Stomach (tissue), 9 donors: ENCODE results near the gene ARHGAP24. TPM values are rescaled to one million over a fixed set of nuclear protein-coding genes. Genes with fewer than 3 reads are reported as not detected.

Experiments used
- DNase-seq, 2 donors: peaks; one replicate each; pipeline versions ENCODE4 v3.0.0 to v3.0.0-alpha.2; 2013 to 2019
- H3K27ac ChIP-seq, 5 donors: fragments of 200-600 bp in 4 of 5; sonication (generic) in 4 of 5; one replicate each; pipeline ENCODE4 v1.5.1; 2013 to 2019; ENCODE audit warnings: mild to moderate bottlenecking in 1 of 5, moderate library complexity in 1 of 5
- H3K27me3 ChIP-seq, 3 donors: fragments of 200-600 bp; sonication (generic); one replicate each; pipeline ENCODE4 v1.5.1; 2017 to 2019; ENCODE audit warnings: mixed run types in 1 of 3
- H3K36me3 ChIP-seq, 4 donors: fragments of 200-600 bp; sonication (generic); 1 replicate in 3 of 4; 2 replicates in 1 of 4; pipeline ENCODE4 v1.5.1; 2016 to 2019
- H3K4me1 ChIP-seq, 4 donors: fragments of 200-600 bp; sonication (generic); one replicate each; pipeline ENCODE4 v1.5.1; 2016 to 2019
- H3K4me3 ChIP-seq, 4 donors: fragments of 200-600 bp; sonication (generic) in 3 of 4; one replicate each; pipeline ENCODE4 v1.5.1; 2016 to 2019; ENCODE audit warnings: mild to moderate bottlenecking in 1 of 4
- H3K9me3 ChIP-seq, 4 donors: fragments of 200-600 bp; sonication (generic); one replicate each; pipeline ENCODE4 v1.5.1; 2016 to 2019
- EP300 ChIP-seq: sonication (generic); formaldehyde crosslinking; IDR thresholded peaks from one replicate; pipeline ENCODE4 v1.6.1; 2017; ENCODE audit warnings: antibody characterized with exemption
- POLR2A ChIP-seq, 4 donors: fragments of 450-650 bp; IDR thresholded peaks; one replicate each; pipeline ENCODE4 v1.6.1; 2016; ENCODE audit warnings: antibody characterized with exemption in 4 of 4, control low read depth in 2 of 4, mild to moderate bottlenecking in 1 of 4, moderate library complexity in 1 of 4
- POLR2AphosphoS5 ChIP-seq, 3 donors: sonication (generic); formaldehyde crosslinking; IDR thresholded peaks; one replicate each; pipeline ENCODE4 v1.6.1; 2016; ENCODE audit warnings: antibody characterized with exemption in 3 of 3
- WGBS, 5 donors: extraction: QIAGEN DNeasy Blood & Tissue Kit in 3 of 5; methylation state at CpG; one replicate each; pipeline versions ENCODE4 v1.1.5 to v1.1.7; 2013 to 2018; 5-methylcytosine and 5-hydroxymethylcytosine counted together
- intact Hi-C: fragments of 100-400 bp; cut with DNase I; formaldehyde crosslinking; loops from one replicate; pipeline ENCODE4 v1.15.1; 2023; ENCODE audit warnings: low total_unique reads
- polyA plus RNA-seq, 3 donors: library from polyadenylated mRNA; stranded (reverse); fragments of 200-250 nt; gene quantifications; one replicate each; pipeline ENCODE4 v1.2.3, GENCODE V29; 2013
- total RNA-seq, 5 donors: library from RNA; depleted of rRNA; stranded (reverse); fragments of >200 nt; gene quantifications; one replicate each; pipeline versions ENCODE4 v1.1.0 to v1.2.3, GENCODE V29; 2014 to 2016
- TF ChIP-seq, protein P1 (sequence below), 7 experiments: fragments of 450-650 bp in 4 of 7; fragments of 200-600 bp in 3 of 7; sonication (generic) in 3 of 7; IDR thresholded peaks; one replicate each; pipeline ENCODE4 v1.5.1; 2016 to 2019; ENCODE audit warnings: antibody characterized with exemption in 7 of 7, control low read depth in 2 of 7, mild to moderate bottlenecking in 1 of 7
- donor health status: healthy with polysubstance abuse.
- donor health status: Bipolar disorder and iron deficiency.
- donor health status: healthy.

Gene ARHGAP24
- total and polyA plus RNA-seq, 8 donors: 6.4 to 152 (median 33.5) TPM

DNA sequence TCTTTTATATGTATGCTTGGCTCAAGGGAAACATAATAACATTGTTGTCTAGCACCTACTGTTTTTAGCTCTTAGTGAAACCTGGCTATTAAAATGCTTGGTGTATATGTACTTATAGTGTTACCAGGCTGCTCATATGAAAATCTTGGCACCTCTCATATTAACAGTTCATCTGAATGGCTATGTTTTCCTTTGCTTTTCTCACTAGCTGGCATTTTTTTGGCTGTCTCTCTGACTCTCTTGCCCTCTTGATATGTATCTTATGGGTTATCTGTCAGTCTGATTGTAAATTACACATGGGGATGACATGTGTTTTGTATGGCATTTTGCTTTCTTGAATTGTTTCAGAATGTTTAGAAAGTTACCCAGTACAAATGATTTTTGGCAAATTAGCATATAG is 158.0 kb downstream of the ARHGAP24 start:
- Histone ChIP-seq H3K27ac (no peak overlapping the region), H3K9me3 (peaks cover 0 to 16% (median 5%) of the 10 kb centered on the region in 4 donors), H3K27me3 (no peaks in the 10 kb centered on the region), H3K4me3 (no peak overlapping the region), H3K36me3 (no peaks in the 10 kb centered on the region), H3K4me1 (no peaks in the 10 kb centered on the region)
- intact Hi-C loops: no loop called here
- TF ChIP-seq, protein P1, sequence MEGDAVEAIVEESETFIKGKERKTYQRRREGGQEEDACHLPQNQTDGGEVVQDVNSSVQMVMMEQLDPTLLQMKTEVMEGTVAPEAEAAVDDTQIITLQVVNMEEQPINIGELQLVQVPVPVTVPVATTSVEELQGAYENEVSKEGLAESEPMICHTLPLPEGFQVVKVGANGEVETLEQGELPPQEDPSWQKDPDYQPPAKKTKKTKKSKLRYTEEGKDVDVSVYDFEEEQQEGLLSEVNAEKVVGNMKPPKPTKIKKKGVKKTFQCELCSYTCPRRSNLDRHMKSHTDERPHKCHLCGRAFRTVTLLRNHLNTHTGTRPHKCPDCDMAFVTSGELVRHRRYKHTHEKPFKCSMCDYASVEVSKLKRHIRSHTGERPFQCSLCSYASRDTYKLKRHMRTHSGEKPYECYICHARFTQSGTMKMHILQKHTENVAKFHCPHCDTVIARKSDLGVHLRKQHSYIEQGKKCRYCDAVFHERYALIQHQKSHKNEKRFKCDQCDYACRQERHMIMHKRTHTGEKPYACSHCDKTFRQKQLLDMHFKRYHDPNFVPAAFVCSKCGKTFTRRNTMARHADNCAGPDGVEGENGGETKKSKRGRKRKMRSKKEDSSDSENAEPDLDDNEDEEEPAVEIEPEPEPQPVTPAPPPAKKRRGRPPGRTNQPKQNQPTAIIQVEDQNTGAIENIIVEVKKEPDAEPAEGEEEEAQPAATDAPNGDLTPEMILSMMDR (IDR thresholded peaks at IDR 0.05): no peak
- TF ChIP-seq POLR2A (IDR thresholded peaks at IDR 0.05): no peak
- no peak for TF ChIP-seq POLR2AphosphoS5 (IDR thresholded peaks at IDR 0.05)
- no peak for TF ChIP-seq EP300
- DNase-seq: no peak

DNA sequence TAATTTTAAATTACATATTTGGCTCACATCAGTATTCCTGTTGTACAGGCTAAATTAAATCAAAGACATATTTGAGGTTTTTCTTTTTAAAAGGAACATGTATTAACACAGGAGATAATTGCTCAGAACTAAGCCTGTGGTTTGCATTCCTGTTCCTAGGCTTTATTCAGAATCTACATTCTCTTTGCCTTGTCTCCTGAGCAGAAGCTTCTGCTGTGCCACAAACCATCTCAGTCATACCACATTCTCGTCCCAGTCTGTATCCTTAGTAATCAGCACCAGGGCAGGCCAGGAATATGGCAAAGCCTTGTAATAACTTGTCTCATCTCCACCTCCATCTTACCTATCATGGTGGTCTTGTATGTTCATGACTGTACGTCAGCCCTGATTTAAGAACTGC is 162.8 kb downstream of the ARHGAP24 start:
- H3K4me3 ChIP-seq: no peak overlapping the region
- no peak overlapping the region for H3K27ac ChIP-seq
- intact Hi-C loops: no loop called here
- no peaks in the 10 kb centered on the region for H3K9me3 ChIP-seq
- H3K4me1 ChIP-seq: no peaks in the 10 kb centered on the region
- no peaks in the 10 kb centered on the region for H3K27me3 ChIP-seq
- no peak for TF ChIP-seq POLR2A (IDR thresholded peaks at IDR 0.05)
- TF ChIP-seq POLR2AphosphoS5 (IDR thresholded peaks at IDR 0.05): no peak
- no peak for TF ChIP-seq EP300
- TF ChIP-seq, protein P1 (IDR thresholded peaks at IDR 0.05): no peak
- no peak for DNase-seq
- H3K36me3 ChIP-seq: no peaks in the 10 kb centered on the region
- 89 to 94% (median 91%) methylated on average over 2 of the region's 2 CpGs for WGBS, 5 donors

DNA sequence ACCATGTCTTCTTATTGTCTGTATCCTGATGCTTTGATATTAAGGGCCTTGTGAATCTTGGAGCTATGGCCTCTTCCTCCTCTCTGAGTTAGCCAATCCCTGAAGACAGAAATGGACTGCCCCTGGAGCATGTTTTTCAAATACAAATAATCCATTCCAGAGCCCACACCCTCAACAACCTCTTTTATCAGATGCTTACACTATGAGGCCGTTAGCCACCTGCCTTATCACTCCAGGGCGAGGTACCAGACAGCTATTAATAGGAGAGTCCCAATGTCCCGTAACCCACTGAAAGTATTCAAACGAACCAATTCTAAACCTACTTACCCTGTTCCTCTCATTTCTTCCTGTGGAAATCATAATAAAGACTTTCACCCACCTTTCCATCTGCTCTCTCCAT is 165.0 kb downstream of the ARHGAP24 start:
- Histone ChIP-seq H3K4me3 (no peak overlapping the region), H3K36me3 (no peaks in the 10 kb centered on the region), H3K4me1 (no peaks in the 10 kb centered on the region), H3K27ac (no peak overlapping the region), H3K9me3 (no peaks in the 10 kb centered on the region), H3K27me3 (no peaks in the 10 kb centered on the region)
- no peak for DNase-seq
- TF ChIP-seq POLR2A (IDR thresholded peaks at IDR 0.05): no peak
- no peak for TF ChIP-seq EP300
- TF ChIP-seq, protein P1 (IDR thresholded peaks at IDR 0.05): no peak
- no peak for TF ChIP-seq POLR2AphosphoS5 (IDR thresholded peaks at IDR 0.05)
- intact Hi-C loops: no loop called here
- WGBS, 5 donors: 33 to 70% (median 49%) methylated on average over 4 of the region's 4 CpGs

DNA sequence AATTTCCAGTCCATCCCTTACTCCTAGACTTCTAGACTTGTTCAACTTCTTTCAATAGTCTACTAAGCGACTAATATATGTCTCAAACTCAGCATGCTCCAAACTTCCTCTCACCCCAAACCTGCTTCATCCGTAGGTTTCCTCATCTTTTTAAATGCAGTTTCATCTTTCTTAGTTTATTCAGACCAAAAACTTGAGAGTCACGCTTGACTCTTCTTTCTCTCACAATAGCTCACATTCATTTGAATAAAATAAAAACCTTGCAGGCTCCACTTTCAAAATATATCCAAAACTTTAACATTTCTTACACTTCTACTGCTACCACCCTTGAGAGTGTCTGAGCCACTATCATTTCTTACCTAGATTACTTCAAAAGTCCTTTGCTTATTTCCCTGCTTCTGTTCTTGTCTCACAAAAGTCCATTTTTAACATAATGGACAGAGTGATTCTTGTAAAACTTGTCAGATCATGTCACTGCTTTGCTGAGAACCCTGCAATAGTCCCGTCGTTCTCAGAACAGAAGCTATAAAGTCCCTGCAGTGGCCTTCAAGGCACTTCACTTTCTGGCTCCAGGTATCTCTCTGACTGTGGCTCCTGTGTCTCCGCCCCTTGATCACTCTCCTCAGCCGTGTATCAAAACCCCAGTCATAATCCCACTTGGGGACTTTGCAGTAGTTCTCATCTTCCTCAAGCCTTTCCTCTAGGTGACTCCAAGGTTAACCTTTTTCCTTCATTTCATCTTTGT is 167.6 kb downstream of the ARHGAP24 start:
- Histone ChIP-seq H3K27me3 (no peaks in the 10 kb centered on the region), H3K27ac (no peak overlapping the region), H3K4me3 (no peak overlapping the region), H3K9me3 (no peaks in the 10 kb centered on the region), H3K4me1 (no peaks in the 10 kb centered on the region), H3K36me3 (no peaks in the 10 kb centered on the region)
- WGBS, 5 donors: 93 to 97% (median 95%) methylated on average over 7 of the region's 7 CpGs
- no peak for DNase-seq
- intact Hi-C loops: no loop called here
- TF ChIP-seq, protein P1 (IDR thresholded peaks at IDR 0.05): no peak
- TF ChIP-seq POLR2AphosphoS5 (IDR thresholded peaks at IDR 0.05) (no peak), EP300 (no peak), POLR2A (IDR thresholded peaks at IDR 0.05) (no peak)
